22Rv1 (cell line): Measurements from ENCODE around the gene HPS6.

Experiments
- ZFX ChIP-seq: fragments of 450-650 bp; IDR thresholded peaks from 2 replicates; pipeline ENCODE4 v1.6.1; 2017; ENCODE audit warnings: antibody characterized with exemption, borderline replicate concordance
- TF ChIP-seq, protein P1 (sequence below): fragments of 450-650 bp; IDR thresholded peaks from 2 replicates; pipeline ENCODE4 v1.5.1; 2017; ENCODE audit warnings: mild to moderate bottlenecking

DNA sequence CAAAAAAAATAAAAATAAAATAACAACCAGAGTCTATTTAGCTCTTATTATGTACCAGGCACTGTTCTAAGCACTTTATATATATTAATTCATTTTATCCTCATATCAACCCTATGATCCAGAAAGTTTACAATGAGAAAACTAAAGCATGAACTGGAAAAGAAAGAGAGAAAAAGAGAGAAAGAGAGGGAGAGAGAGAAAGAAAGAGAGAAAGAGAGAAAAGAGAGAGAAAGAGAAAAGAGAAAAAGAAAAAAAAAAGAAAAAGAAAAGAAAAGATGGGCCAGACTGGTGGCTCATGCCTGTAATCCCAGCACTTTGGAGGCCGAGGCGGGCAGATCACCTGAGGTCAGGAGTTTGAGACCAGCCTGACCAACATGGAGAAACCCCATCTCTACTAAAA lies 19.1 kb upstream of the HPS6 start:
- TF ChIP-seq, protein P1, sequence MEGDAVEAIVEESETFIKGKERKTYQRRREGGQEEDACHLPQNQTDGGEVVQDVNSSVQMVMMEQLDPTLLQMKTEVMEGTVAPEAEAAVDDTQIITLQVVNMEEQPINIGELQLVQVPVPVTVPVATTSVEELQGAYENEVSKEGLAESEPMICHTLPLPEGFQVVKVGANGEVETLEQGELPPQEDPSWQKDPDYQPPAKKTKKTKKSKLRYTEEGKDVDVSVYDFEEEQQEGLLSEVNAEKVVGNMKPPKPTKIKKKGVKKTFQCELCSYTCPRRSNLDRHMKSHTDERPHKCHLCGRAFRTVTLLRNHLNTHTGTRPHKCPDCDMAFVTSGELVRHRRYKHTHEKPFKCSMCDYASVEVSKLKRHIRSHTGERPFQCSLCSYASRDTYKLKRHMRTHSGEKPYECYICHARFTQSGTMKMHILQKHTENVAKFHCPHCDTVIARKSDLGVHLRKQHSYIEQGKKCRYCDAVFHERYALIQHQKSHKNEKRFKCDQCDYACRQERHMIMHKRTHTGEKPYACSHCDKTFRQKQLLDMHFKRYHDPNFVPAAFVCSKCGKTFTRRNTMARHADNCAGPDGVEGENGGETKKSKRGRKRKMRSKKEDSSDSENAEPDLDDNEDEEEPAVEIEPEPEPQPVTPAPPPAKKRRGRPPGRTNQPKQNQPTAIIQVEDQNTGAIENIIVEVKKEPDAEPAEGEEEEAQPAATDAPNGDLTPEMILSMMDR, result no peak
- TF ChIP-seq ZFX, result no peak
